B cell (primary cell): ENCODE data around the gene SLC12A7. TPM values are rescaled to one million over a fixed set of nuclear protein-coding genes. Genes with fewer than 3 reads are reported as not detected.
"Not testable (repeated sequence)": the region's sequence is repeated elsewhere in the genome, so short reads cannot be mapped to it uniquely, and the experiment has no call there.

ENCODE experiments used
- ATAC-seq: fragments of 200-7000 bp; cut with Tn5 transposase; one replicate; pipeline ENCODE4 v1.10.0; 2021; ENCODE audit warnings: low read depth, mild to moderate bottlenecking, moderate number of reproducible peaks, moderate library complexity
- CTCF ChIA-PET: fragments of 350-600 bp; sonication (Branson Sonifier 250); formaldehyde crosslinking; loops from one replicate; lab custom pipeline; 2021; ENCODE audit warnings: antibody characterized with exemption, inconsistent platforms; lab: Charles Lee
- POLR2A ChIA-PET: fragments of 350-600 bp; sonication (Branson Sonifier 250); formaldehyde crosslinking; loops from one replicate; lab custom pipeline; 2021; ENCODE audit warnings: antibody characterized with exemption; lab: Charles Lee
- DNase-seq: peaks from one replicate; pipeline ENCODE4 v3.0.0; 2013
- H2AFZ ChIP-seq: 2 replicates; pipeline ENCODE4 v1.6.1; 2012; ENCODE audit warnings: mild to moderate bottlenecking, low read depth, low read length; ENCODE audit not compliant: insufficient read depth, poor library complexity, severe bottlenecking
- H3K27ac ChIP-seq, 2 donors: 1 replicate in 1 of 2; 2 replicates in 1 of 2; pipeline ENCODE4 v1.5.1; 2012 to 2013; ENCODE audit warnings: low read length in 2 of 2, mild to moderate bottlenecking in 2 of 2, moderate library complexity in 1 of 2
- H3K27me3 ChIP-seq, 4 experiments: fragments of 200-600 bp in 1 of 4; sonication (generic) in 1 of 4; replicated peaks in 1 of 4; 1 replicate in 2 of 4; 2 replicates in 2 of 4; pipeline versions ENCODE4 v1.6.1 to v1.7.0; 2013 to 2016; ENCODE audit warnings: low read length in 3 of 4, mild to moderate bottlenecking in 2 of 4, mixed read lengths in 1 of 4, moderate library complexity in 1 of 4; ENCODE audit not compliant: insufficient read depth in 4 of 4, control insufficient read depth in 3 of 4; ENCODE audit errors: control extremely low read depth in 1 of 4
- H3K36me3 ChIP-seq, 2 experiments: replicated peaks in 1 of 2; 1 replicate in 1 of 2; 2 replicates in 1 of 2; pipeline versions ENCODE4 v1.6.1 to v1.7.1; 2013; ENCODE audit warnings: low read length in 1 of 2; ENCODE audit not compliant: insufficient read depth in 2 of 2, control insufficient read depth in 1 of 2; ENCODE audit errors: control extremely low read depth in 1 of 2, extremely low read depth in 1 of 2
- H3K4me1 ChIP-seq, 2 donors: fragments of 200-600 bp in 1 of 2; sonication (generic) in 1 of 2; 1 replicate in 1 of 2; 2 replicates in 1 of 2; pipeline versions ENCODE4 v1.5.1 to v1.6.1; 2013 to 2017; ENCODE audit warnings: low read length in 2 of 2; ENCODE audit not compliant: control insufficient read depth in 2 of 2, insufficient read depth in 2 of 2
- H3K4me2 ChIP-seq: replicated peaks from 2 replicates; pipeline ENCODE3; 2012; ENCODE audit warnings: mild to moderate bottlenecking, low read depth, low read length; ENCODE audit not compliant: poor library complexity, severe bottlenecking
- H3K4me3 ChIP-seq, 5 experiments: fragments of 200-600 bp in 1 of 5; sonication (generic) in 1 of 5; 1 replicate in 3 of 5; 2 replicates in 2 of 5; pipeline versions ENCODE4 v1.5.1 to v1.7.0; 2011 to 2016; ENCODE audit warnings: low read length in 4 of 5, mild to moderate bottlenecking in 4 of 5, low read depth in 2 of 5, control low read depth in 1 of 5, moderate library complexity in 1 of 5; ENCODE audit not compliant: insufficient read depth in 1 of 5; ENCODE audit errors: control extremely low read depth in 1 of 5, extremely low read depth in 1 of 5
- H3K79me2 ChIP-seq: fragments of 200-600 bp; sonication (generic); one replicate; pipeline ENCODE4 v1.6.0; 2016; ENCODE audit warnings: low read length; ENCODE audit not compliant: control insufficient read depth, insufficient read depth
- H3K9ac ChIP-seq: fragments of 200-600 bp; sonication (generic); 2 replicates; pipeline ENCODE4 v1.6.1; 2017; ENCODE audit warnings: mild to moderate bottlenecking, low read length, moderate library complexity
- H3K9me3 ChIP-seq, 3 donors: one replicate each; pipeline versions ENCODE4 v1.6.1 to v1.7.1; 2013; ENCODE audit warnings: low read length in 2 of 3; ENCODE audit not compliant: control insufficient read depth in 2 of 3, insufficient read depth in 1 of 3; ENCODE audit errors: control extremely low read depth in 1 of 3
- H4K20me1 ChIP-seq: 2 replicates; pipeline ENCODE4 v1.6.0; 2012; ENCODE audit warnings: mild to moderate bottlenecking, low read length; ENCODE audit not compliant: insufficient read depth, control insufficient read depth, poor library complexity, severe bottlenecking
- H3K27ac Mint-ChIP-seq: one replicate; pipeline ENCODE4 v1.8.0; 2021; ENCODE audit warnings: mixed read lengths
- H3K27me3 Mint-ChIP-seq: one replicate; pipeline ENCODE4 v1.8.0; 2021; ENCODE audit warnings: mixed read lengths
- H3K4me1 Mint-ChIP-seq: one replicate; pipeline ENCODE4 v1.8.0; 2021; ENCODE audit warnings: mixed read lengths
- H3K4me3 Mint-ChIP-seq: one replicate; pipeline ENCODE4 v1.8.0; 2021; ENCODE audit warnings: mixed read lengths
- H3K9me3 Mint-ChIP-seq: one replicate; pipeline ENCODE4 v1.8.0; 2022; ENCODE audit warnings: mixed read lengths; ENCODE audit not compliant: insufficient read depth
- CTCF ChIP-seq: fragments of 200-600 bp; IDR thresholded peaks from one replicate; pipeline ENCODE4 v1.8.0; 2022; ENCODE audit warnings: antibody characterized with exemption, mild to moderate bottlenecking
- EZH2 ChIP-seq: IDR thresholded peaks from 2 replicates; pipeline ENCODE4 v1.6.1; 2012; ENCODE audit warnings: borderline replicate concordance, low read depth, mild to moderate bottlenecking, moderate library complexity, low read length; ENCODE audit not compliant: insufficient read depth, poor library complexity, severe bottlenecking
- whole genome bisulfite sequencing: methylation state at CpG from one replicate; pipeline ENCODE4 v1.1.5; 2013; ENCODE audit warnings: missing lambda C conversion rate; ENCODE audit not compliant: insufficient coverage; 5-methylcytosine and 5-hydroxymethylcytosine counted together
- intact Hi-C: fragments of 100-400 bp; cut with micrococcal nuclease; formaldehyde crosslinking; loops from one replicate; pipeline ENCODE4 v1.10.0; 2022
- polyA plus RNA-seq: library from polyadenylated mRNA; depleted of rRNA; stranded (reverse); fragments of >200 nt; gene quantifications from 2 replicates; pipeline ENCODE4 v1.2.3, GENCODE V29; 2012
- total RNA-seq, 2 donors: library from RNA; stranded (reverse); fragments of 120-200 nt in 1 of 2; gene quantifications; 1 replicate in 1 of 2; 2 replicates in 1 of 2; pipeline versions ENCODE4 v1.2.3 to v1.2.4, GENCODE V29; 2013 to 2022

SLC12A7 gene
- total and polyA plus RNA-seq, 2 donors (not counting 1 experiment from before 2014, with no cell fraction given): 25.5 to 34.4 TPM

DNA sequence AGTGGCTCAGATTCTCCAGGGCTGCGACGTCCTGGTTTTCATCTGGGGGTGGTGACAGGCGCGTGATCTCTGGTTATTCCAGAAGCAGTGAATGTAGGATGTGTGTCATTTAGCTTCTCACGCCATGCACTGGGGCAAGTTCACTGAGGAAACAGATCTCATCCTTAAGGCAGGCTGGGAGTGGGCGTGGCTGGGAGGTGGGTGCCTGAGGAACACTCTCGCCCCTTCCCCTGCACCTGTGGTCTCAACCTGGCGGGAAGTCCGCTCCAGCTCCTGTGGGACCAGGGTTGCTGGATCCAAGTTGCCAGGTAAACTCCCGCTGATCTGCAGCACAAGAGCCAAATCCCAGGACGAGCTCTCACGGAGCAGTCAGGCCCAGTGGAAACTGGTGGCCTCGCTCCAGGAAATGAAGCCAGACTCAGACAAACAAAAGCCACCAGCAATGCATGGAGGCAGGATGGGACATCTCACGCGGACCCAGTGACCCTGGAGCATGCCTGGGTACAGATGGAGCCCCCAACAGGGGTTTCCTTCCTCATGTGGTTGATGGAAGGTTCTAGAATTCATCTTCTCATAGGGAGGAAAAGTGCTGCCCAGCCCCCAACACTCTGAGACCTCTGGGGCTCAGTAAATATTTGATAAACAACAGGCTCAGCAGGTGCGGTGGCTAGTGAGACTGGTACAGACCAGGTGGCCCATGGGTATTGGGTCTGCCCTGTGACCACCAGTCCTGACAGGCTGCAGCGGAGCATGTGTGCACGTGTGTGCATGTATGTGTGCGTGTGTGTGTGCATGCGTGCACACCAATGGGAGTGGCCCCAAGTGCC is 16.3 kb upstream of the SLC12A7 start:
- no peaks in the 10 kb centered on the region for H3K27me3 Mint-ChIP-seq

GRCh38 chr5:1125695-1126094 is 13.8 kb upstream of the SLC12A7 start:
- H3K4me3 Mint-ChIP-seq, H3K4me1 ChIP-seq, ATAC-seq, H3K4me2 ChIP-seq, H3K27ac Mint-ChIP-seq, H3K4me3 ChIP-seq, H3K27me3 Mint-ChIP-seq, DNase-seq, H3K36me3 ChIP-seq, H3K4me1 Mint-ChIP-seq, H3K27me3 ChIP-seq, H3K27ac ChIP-seq, H3K9me3 Mint-ChIP-seq, H3K79me2 ChIP-seq, H2AFZ ChIP-seq, intact Hi-C loops, H4K20me1 ChIP-seq, H3K9me3 ChIP-seq, H3K9ac ChIP-seq, POLR2A ChIA-PET: not testable (repeated sequence)
- CTCF ChIA-PET: interaction anchor here (0.6 to 1.8 kb wide), 2 partner anchors 12 to 237 kb away, joined by 3 to 5 read pairs; no protein-coding TSS in a partner anchor
- 100% methylated on average over 1 of the region's 2 CpGs for WGBS

More for the DNA sequence above, 16.3 kb upstream of the SLC12A7 start:
- 88% methylated on average over 18 of the region's 20 CpGs for WGBS
- peaks cover 0 to 6% (median 0%) of the 10 kb centered on the region in 3 donors for H3K9me3 ChIP-seq
- H3K36me3 ChIP-seq: no peaks in the 10 kb centered on the region
- Mint-ChIP-seq H3K4me1 (peaks cover 12% of the 10 kb centered on the region), H3K4me3 (no peak overlapping the region), H3K9me3 (no peaks in the 10 kb centered on the region), H3K27ac (no peak overlapping the region)
- ChIA-PET CTCF (no interaction called here), POLR2A (no interaction called here)
- H3K27me3 ChIP-seq: no peaks in the 10 kb centered on the region
- H3K27ac ChIP-seq: no peak overlapping the region
- intact Hi-C loops: no loop called here
- H3K9ac ChIP-seq: no peak overlapping the region
- no peak for ATAC-seq
- H3K4me2 ChIP-seq: no peak overlapping the region
- no peaks in the 10 kb centered on the region for H3K79me2 ChIP-seq
- H3K4me1 ChIP-seq: peaks cover 2 to 8% of the 10 kb centered on the region in 2 donors
- no peaks in the 10 kb centered on the region for H4K20me1 ChIP-seq
- H3K4me3 ChIP-seq: no peak overlapping the region
- no peak overlapping the region for H2AFZ ChIP-seq
- no peak for DNase-seq
- TF ChIP-seq EZH2: no peak
- TF ChIP-seq CTCF: no peak
